Activated naive CD4-positive, alpha-beta T cell treated with Interleukin-2 at 50 U/mL for 16 hours (primary cell): ENCODE measurements around the gene MARCHF11.

Experiments
- DNase-seq: peaks from one replicate; pipeline ENCODE4 v3.0.0-alpha.2; 2020

The MARCHF11 gene

GRCh38 chr5:16128944-16129343 is 50.6 kb downstream of the MARCHF11 start:
- DNase-seq: no peak

DNA sequence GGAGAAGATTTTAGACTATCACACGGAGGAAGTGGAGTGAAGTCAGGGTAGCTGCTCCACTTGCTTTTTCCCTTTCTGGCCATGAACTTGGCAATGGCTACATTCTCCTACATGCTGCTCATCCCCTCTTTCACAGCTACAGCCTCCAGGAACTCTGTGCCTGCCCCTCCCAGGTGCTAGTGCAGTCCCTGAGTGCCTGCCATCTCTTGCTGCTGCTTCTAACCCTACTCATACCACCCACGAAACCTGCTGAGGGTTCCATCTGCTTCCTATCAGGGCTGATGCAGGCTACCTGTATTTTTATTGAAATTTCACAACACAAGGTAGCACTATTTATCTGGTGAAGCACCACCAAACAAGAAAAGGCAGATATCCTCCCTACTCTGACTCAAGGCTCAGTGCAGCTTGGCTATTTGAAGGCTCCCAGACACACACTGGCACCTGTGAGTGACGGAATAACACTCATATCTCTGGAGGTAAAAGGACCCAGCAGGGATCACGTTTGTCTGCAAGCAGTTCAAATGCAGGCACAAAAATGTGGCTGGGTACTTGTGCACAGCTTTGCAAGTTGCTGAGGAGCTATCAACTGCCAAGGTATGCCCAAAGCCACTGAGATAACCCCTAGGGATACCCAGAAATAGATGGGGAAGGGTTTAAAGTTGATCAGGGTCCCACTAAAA is 51.6 kb downstream of the MARCHF11 start:
- no peak for DNase-seq

DNA sequence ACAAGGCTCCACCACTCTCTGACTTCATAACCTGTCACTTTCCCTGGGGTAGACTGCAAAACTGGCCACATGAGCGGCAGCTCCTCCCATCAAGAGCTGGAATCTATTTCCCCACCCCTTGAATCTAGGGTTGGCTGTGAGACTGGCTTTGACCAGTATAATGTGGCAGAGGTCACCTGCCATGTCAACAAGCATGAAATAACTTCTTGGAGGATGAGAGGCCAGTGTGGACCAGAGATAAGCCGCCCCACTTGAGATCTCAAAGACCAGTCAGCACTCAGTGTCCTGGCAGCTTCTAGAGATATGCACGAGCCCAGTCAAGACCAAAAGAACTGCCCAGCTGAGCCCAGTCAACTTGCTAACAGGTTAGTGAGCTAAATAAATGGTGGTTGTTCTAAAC is 59.0 kb downstream of the MARCHF11 start:
- DNase-seq: no peak

- DNase-seq: no peak
Observed at GRCh38 chr5:16119790-16120189, 59.8 kb downstream of the MARCHF11 start.

DNA sequence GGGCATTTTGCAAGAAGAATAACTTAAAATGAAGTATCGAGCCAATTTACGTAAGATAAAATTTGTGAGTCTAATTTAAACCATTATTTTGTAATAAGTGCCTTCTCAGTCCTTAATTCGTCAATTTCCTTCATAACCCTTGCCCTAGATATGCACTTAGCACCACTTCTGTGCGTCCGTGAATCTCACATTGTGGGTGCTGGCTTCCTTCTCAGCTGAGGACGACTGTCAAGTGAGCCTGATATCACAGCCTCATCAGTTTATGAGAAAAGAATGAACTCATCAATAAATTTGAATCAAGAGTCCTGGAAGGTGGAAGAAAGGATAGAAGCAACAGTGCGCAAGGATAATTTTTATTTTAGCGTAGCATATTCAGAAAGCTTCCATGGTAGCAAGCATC is 64.5 kb downstream of the MARCHF11 start:
- DNase-seq: no peak

- DNase-seq: no peak
Observed at GRCh38 chr5:16108418-16108817, 71.2 kb downstream of the MARCHF11 start.

- no peak for DNase-seq
Observed at GRCh38 chr5:16104961-16105360, 74.6 kb downstream of the MARCHF11 start.

GRCh38 chr5:16095612-16096011 is 84.0 kb downstream of the MARCHF11 start:
- DNase-seq: no peak

DNA sequence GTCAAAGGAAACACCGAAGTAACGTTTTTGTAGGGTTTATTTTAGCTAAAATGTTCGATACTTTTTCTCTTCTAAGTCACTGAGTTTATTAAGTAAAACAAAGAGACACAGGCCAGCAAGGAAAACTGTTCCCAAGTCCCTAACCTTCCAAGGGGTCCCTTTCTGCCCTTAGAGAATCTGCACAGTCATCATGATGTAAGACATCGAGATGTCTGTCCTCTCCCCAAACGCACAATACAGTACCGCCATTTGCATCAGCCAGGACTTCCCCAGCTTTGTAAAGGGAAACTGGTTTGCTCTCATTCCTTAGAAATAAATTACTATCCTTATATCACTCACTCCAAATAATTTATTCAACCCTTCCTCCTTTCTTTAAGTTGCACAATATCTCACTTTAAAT is 89.3 kb downstream of the MARCHF11 start:
- no peak for DNase-seq

GRCh38 chr5:16082982-16083381 is 96.6 kb downstream of the MARCHF11 start:
- no peak for DNase-seq

- DNase-seq: no peak
Observed at GRCh38 chr5:16082053-16082452, 97.5 kb downstream of the MARCHF11 start.

DNA sequence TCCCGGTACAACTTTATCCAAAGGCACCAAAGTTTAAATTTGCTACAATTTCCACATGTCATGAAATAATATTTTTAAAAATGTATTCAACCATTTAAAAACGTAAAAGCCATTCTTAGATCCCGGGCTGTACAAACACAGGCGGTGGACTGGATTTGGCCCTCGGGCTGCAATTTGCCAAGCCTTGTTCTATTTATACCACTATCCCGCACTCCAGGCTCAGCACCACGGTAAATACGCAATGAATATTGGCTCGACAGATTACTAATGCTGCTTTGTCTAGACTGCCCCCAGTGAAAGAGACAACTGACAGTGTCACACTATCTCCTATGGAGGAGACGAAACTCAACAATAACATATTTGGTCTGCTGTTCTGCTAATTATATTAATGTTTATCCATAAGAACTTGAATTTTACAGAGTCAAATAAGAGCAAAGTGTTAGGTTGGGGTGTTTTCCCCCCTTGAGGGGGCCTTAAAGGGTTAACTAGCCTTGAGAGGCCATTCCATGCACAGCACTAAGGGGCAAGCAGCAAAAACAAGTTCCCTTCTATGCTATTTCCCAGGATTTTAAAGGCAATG is 98.1 kb downstream of the MARCHF11 start:
- no peak for DNase-seq

- no peak for DNase-seq
Observed at GRCh38 chr5:16076657-16077056, 102.9 kb downstream of the MARCHF11 start.

- no peak for DNase-seq
Observed at GRCh38 chr5:16074358-16074757, 105.2 kb downstream of the MARCHF11 start.

- no peak for DNase-seq
Observed at GRCh38 chr5:16072616-16073015, 107.0 kb downstream of the MARCHF11 start.

DNA sequence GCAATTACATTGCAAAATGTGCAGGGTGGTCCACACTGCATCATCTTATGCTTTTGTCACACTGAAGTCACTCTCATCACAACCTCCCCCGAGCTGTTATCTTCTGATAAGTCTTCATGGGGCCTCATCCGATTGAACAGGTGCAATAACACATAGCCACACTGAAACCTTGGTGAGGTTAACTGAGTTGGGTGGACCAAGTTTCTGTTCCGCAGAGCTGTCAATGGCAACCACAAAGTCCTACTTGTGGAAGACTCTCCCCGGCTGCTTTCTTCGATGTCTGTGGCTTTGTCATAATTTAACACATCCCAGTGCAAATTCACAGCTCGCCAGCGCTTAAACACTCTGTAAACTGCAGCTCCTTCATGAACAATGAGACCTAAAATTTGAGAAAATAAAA is 112.2 kb downstream of the MARCHF11 start:
- no peak for DNase-seq

GRCh38 chr5:16066810-16067209 is 112.8 kb downstream of the MARCHF11 start:
- no peak for DNase-seq

DNA sequence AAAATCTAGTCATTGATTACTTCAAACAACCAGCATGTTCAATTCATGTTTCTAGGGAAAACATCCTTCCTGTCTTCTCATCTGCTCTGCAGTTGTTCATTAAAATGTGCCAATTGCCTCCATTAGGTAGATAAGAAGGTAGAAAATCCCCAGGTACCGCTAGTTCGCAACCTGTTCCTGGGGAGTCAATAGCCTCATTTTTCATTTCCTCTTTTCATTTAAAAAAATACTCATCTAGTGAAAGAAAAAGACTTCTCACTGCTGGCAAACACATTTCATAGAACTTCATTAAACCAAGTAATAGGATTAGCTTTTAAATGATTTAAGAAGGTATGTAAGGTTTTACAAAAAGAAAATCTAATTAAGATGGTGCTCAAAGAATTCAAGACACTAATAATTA is 113.3 kb downstream of the MARCHF11 start:
- no peak for DNase-seq

- no peak for DNase-seq
Observed at GRCh38 chr5:16065831-16066230, 113.8 kb downstream of the MARCHF11 start.

GRCh38 chr5:16064135-16064893 is 115.3 kb downstream of the MARCHF11 start:
- DNase-seq: no peak

DNA sequence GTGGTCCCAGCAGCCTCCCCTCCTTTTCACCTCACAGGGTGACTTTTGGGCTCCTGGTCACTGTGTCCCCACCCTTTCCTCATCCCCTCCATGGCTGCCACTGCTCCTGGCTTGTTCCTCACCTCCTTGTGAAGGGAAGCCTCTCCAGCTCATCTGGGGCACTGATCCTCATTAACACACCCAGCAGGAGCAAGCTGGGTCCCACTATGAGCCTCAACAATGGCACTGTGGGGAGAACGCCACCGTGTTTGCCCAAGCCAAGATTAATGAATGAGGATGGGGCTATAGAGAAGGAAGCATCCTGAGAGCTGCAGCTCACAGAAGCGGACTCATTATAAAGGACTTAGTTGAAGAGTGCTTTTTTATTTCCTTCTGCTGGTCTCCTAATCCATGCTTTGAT is 118.4 kb downstream of the MARCHF11 start:
- DNase-seq: no peak

GRCh38 chr5:16057277-16057676 is 122.3 kb downstream of the MARCHF11 start:
- no peak for DNase-seq

DNA sequence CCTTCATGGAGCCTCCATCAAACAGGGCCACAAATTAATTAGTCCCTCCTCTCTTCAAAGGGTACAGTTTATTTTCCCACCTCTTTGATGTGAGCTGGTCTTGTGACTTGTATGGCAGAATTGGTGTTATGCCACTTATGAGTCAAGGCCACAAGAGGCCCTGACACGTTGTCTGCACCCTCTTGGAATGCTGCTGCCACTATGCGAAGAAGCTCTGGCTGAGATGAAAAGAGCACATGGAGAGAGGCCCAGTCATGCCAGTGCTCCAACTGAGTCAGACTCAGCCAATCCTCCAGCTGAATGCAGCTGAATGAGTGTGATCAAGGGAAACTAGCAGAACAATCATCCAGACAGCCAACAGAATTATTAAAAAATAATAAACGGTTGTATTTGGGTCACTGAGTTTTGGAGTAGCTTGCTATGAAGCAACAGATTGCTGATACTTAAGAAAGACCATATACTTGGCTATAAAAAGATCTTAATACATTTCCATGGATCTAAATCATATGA is 128.3 kb downstream of the MARCHF11 start:
- DNase-seq: no peak

GRCh38 chr5:16050414-16050813 is 129.2 kb downstream of the MARCHF11 start:
- no peak for DNase-seq
